Right cardiac atrium (tissue), 5 donors: ENCODE measurements around the gene BCAS1. TPM values are rescaled to one million over a fixed set of nuclear protein-coding genes. Genes with fewer than 3 reads are reported as not detected.
A peak's percentile ranks its signal among the peaks of the same experiment; 100 is the strongest.

ENCODE experiments used
- ATAC-seq, 2 donors: fragments of 200-7000 bp; cut with Tn5 transposase; one replicate each; pipeline versions ENCODE4 v1.8.0 to v1.9.1; 2020; ENCODE audit warnings: moderate library complexity in 2 of 2, mild to moderate bottlenecking in 1 of 2
- DNase-seq, 3 donors: peaks; one replicate each; pipeline ENCODE4 v3.0.0-alpha.2; 2020
- H3K27ac ChIP-seq: one replicate; pipeline ENCODE4 v1.5.1; 2013; ENCODE audit warnings: mild to moderate bottlenecking, low read length, control low read depth, moderate library complexity
- H3K27me3 ChIP-seq: one replicate; pipeline ENCODE4 v1.6.1; 2013; ENCODE audit not compliant: control insufficient read depth, insufficient read depth
- H3K4me1 ChIP-seq: one replicate; pipeline ENCODE4 v1.6.1; 2013; ENCODE audit warnings: low read length; ENCODE audit not compliant: control insufficient read depth, insufficient read depth
- H3K4me3 ChIP-seq: one replicate; pipeline ENCODE4 v1.5.1; 2013; ENCODE audit warnings: low read length, control low read depth
- H3K9me3 ChIP-seq: one replicate; pipeline ENCODE4 v1.6.1; 2013; ENCODE audit warnings: low read length; ENCODE audit not compliant: control insufficient read depth
- WGBS: extraction: QIAGEN DNeasy Blood & Tissue Kit; methylation state at CpG from one replicate; pipeline ENCODE4 v1.1.7; 2013; 5-methylcytosine and 5-hydroxymethylcytosine counted together
- intact Hi-C, 4 donors: fragments of 100-400 bp; cut with DNase I; formaldehyde crosslinking; loops; one replicate each; pipeline versions ENCODE4 v1.11.0 to v1.14.0; 2022 to 2023
- polyA plus RNA-seq: library from polyadenylated mRNA; stranded (reverse); fragments of 200-250 nt; gene quantifications from one replicate; pipeline ENCODE4 v1.2.3, GENCODE V29; 2013
- total RNA-seq, 4 donors: library from RNA; stranded (reverse); fragmentation: NEBNext Ultra II Directional; extraction: Animal tissue kit (Norgen Biotek cat#: 25700); gene quantifications; one replicate each; pipeline ENCODE4 v1.2.1, GENCODE V29; 2021
- donor health status: healthy with polysubstance abuse.
- donor health status: DM: no; HTN: yes; CAD: no.
- donor health status: DM: no; HTN: no; CAD: no.
- donor health status: DM: no; HTN: yes; CAD: no; lungs with severe emphysema.
- donor health status: DM: yes; HTN: yes; CAD: no.

BCAS1 gene
- total and polyA plus RNA-seq, 5 donors = 0.18 TPM; not detected in 3

DNA sequence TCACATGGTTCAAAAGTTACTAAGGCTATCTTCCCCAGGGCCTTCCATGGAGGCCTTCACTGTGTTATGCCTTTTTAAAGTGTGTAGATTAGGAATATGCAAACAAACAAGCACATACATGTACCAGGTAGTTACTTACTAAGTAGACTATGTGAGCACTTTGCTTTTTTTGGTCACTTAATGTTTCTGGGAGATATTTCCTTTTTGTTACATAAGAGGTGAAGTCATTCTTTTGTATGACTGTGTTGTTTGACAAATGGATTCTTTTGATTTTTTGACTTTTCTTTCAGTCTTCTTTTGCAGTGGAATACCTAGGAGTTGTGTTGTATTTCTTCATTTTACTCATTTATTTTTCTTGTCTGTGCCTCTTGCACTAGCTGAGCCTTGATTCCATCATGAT, 39.6 kb upstream of the BCAS1 start:
- H3K27me3 ChIP-seq = no peaks in the 10 kb centered on the region
- H3K4me3 ChIP-seq = no peak overlapping the region
- no peaks in the 10 kb centered on the region for H3K9me3 ChIP-seq
- no peak for ATAC-seq
- no peak overlapping the region for H3K27ac ChIP-seq
- intact Hi-C loops = no loop called here
- H3K4me1 ChIP-seq = no peaks in the 10 kb centered on the region
- no peak for DNase-seq

DNA sequence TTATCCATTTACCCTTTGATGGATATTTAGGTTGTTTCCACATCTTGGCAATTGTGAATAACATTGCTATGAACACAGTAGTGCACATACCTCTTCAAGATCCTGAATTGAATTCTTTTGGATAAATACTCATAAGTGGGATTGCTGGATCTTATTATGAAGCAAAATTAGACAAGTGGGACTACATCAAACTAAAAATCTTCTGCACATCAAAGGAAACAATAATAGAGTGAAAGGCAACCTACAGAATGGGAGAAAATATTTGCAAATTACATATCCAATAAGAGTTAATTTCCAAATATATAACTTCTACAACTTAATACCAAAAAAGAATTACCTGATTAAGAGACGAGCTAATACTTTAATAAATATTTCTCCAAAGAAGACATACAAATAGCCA, 38.4 kb upstream of the BCAS1 start:
- WGBS = 84% methylated on average over 1 of the region's 1 CpG
- ATAC-seq = no peak
- Histone ChIP-seq H3K4me3 (no peak overlapping the region), H3K27me3 (no peaks in the 10 kb centered on the region), H3K27ac (no peak overlapping the region), H3K4me1 (no peaks in the 10 kb centered on the region), H3K9me3 (no peaks in the 10 kb centered on the region)
- intact Hi-C loops = no loop called here
- no peak for DNase-seq

- Histone ChIP-seq H3K4me3 (no peak overlapping the region), H3K4me1 (no peaks in the 10 kb centered on the region), H3K27ac (no peak overlapping the region), H3K9me3 (no peaks in the 10 kb centered on the region), H3K27me3 (no peaks in the 10 kb centered on the region)
- intact Hi-C loops = no loop called here
- DNase-seq = no peak
- ATAC-seq = no peak
These were observed 37.9 kb upstream of the BCAS1 start for GRCh38 chr20:54108326-54108642.

GRCh38 chr20:54107600-54108325, 37.4 kb upstream of the BCAS1 start:
- 62% methylated on average over 7 of the region's 7 CpGs for WGBS
- DNase-seq (no peak), ATAC-seq (no peak)
- intact Hi-C loops = no loop called here
- Histone ChIP-seq H3K4me3 (no peak overlapping the region), H3K9me3 (no peaks in the 10 kb centered on the region), H3K27ac (no peak overlapping the region), H3K27me3 (no peaks in the 10 kb centered on the region), H3K4me1 (no peaks in the 10 kb centered on the region)

DNA sequence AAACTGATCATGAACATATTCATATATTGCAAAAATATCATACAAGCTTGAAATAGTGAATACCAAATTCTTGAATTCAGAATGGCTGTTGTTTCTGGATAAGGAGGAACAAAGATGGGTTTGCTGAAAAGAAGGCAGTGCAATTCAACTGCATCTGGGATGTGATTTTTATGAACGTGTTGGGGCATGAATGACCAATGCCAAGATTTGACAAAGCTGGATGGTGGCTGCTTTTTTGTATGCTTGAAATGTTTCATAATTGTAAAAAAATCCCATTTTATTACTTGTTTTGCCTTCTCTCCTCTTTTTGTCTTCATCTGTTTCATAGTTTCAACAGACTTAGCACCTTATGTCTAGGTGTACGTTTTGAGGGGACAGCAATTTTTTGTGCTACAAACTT, 36.8 kb upstream of the BCAS1 start:
- DNase-seq = no peak
- Histone ChIP-seq H3K9me3 (no peaks in the 10 kb centered on the region), H3K4me1 (no peaks in the 10 kb centered on the region), H3K4me3 (no peak overlapping the region), H3K27me3 (no peaks in the 10 kb centered on the region), H3K27ac (no peak overlapping the region)
- WGBS = 67% methylated on average over 2 of the region's 2 CpGs
- no peak for ATAC-seq
- intact Hi-C loops = no loop called here

- no peaks in the 10 kb centered on the region for H3K4me1 ChIP-seq
- H3K27me3 ChIP-seq = no peaks in the 10 kb centered on the region
- H3K27ac ChIP-seq = no peak overlapping the region
- no peak overlapping the region for H3K4me3 ChIP-seq
- ATAC-seq (no peak), DNase-seq (no peak)
- H3K9me3 ChIP-seq = no peaks in the 10 kb centered on the region
- intact Hi-C loops = no loop called here
- 68% methylated on average over 4 of the region's 4 CpGs for WGBS
These were observed 35.8 kb upstream of the BCAS1 start for GRCh38 chr20:54106162-54106561.

DNA sequence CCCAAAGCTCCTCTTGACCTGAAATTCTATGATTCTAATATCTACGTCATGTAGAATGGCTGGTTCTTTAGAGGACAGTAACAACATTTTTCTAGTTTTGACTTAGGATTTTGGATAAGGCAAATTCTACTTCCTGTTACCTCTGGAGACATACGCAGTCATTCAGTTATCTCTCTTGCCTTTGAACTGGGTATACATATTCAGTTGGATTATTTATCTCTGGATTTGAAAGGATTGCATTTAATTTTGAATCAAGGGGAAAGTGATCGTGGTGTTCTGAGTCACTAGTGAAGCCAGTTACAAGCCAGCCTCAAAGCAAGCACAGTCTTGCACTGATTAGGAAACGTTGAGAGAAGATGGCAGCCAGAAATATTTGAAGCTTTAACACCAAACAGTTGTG, 35.3 kb upstream of the BCAS1 start:
- intact Hi-C loops = no loop called here

DNA sequence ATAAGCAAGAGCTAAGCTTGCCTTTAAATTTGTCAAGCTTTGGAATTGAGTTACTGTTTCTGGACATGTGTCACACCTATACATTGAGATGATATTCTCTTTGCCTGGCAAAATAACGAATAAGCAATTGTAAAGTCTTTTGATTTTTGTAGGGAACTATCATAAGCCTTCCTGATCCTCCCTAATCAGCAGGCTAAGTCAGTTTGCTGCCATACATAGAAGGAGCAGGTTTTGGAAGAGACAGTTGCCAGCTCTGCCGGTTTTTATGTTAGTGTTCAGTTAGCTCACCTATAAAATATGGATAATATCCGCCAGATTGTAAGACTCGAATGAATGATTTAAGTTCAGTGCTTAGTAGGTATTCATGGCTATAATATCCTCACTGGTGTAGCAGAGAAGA, 34.4 kb upstream of the BCAS1 start:
- no peaks in the 10 kb centered on the region for H3K4me1 ChIP-seq
- no peaks in the 10 kb centered on the region for H3K27me3 ChIP-seq
- 87% methylated on average over 4 of the region's 4 CpGs for WGBS
- ATAC-seq (no peak), DNase-seq (no peak)
- H3K9me3 ChIP-seq = no peaks in the 10 kb centered on the region
- no peak overlapping the region for H3K4me3 ChIP-seq
- H3K27ac ChIP-seq = no peak overlapping the region
- intact Hi-C loops = no loop called here

More for the DNA sequence above, 35.3 kb upstream of the BCAS1 start:
- H3K27ac ChIP-seq = no peak overlapping the region
- ATAC-seq (no peak), DNase-seq (no peak)
- H3K9me3 ChIP-seq = no peaks in the 10 kb centered on the region
- no peaks in the 10 kb centered on the region for H3K4me1 ChIP-seq
- no peaks in the 10 kb centered on the region for H3K27me3 ChIP-seq
- WGBS = 53% methylated on average over 4 of the region's 4 CpGs
- H3K4me3 ChIP-seq = no peak overlapping the region

GRCh38 chr20:54103762-54104600, 33.6 kb upstream of the BCAS1 start:
- H3K27me3 ChIP-seq = no peaks in the 10 kb centered on the region
- H3K4me1 ChIP-seq = no peaks in the 10 kb centered on the region
- H3K4me3 ChIP-seq = no peak overlapping the region
- no peak for ATAC-seq
- DNase-seq = no peak
- H3K9me3 ChIP-seq = no peaks in the 10 kb centered on the region
- H3K27ac ChIP-seq = no peak overlapping the region
- 88% methylated on average over 6 of the region's 6 CpGs for WGBS
- intact Hi-C loops = no loop called here

DNA sequence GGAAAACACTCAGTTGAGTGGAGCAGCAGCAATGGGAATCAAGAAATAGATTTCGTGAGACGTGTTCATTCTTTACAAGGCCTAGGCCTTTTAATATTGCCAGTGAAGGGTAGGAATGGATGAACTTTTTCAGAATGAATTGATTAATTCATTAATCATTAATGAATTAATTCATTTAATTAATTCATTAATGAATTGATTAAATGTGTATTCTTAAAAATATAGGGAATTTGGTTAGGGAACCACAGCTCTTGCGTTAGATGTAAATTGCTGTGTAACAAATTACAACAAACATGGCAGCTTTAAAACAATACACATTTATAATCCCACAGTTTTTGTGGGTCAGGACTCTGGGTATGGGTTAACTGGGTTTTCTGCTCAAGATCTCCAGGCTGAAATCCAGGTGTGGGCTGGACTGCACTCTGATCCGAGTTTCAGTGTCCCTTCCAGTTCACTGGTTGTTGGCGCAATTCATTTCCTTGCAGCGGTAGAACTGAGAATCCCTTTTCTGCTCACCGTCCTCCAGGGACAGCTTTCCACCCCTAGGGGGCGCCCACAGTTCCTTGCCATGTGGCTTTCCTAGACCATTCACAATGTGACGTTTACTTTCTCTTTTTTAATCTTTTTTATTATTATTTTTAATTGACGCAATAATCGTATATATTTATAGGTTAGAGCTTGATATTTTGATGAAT, 32.8 kb upstream of the BCAS1 start:
- Histone ChIP-seq H3K27me3 (no peaks in the 10 kb centered on the region), H3K4me3 (no peak overlapping the region), H3K27ac (no peak overlapping the region), H3K4me1 (no peaks in the 10 kb centered on the region), H3K9me3 (no peaks in the 10 kb centered on the region)
- intact Hi-C loops = no loop called here
- DNase-seq (peak; percentile 61 to 90 (median 84)), ATAC-seq (peak; percentile 52 to 57)
- 44% methylated on average over 11 of the region's 11 CpGs for WGBS

- intact Hi-C loops = no loop called here
- no peaks in the 10 kb centered on the region for H3K4me1 ChIP-seq
- H3K9me3 ChIP-seq = no peaks in the 10 kb centered on the region
- no peaks in the 10 kb centered on the region for H3K27me3 ChIP-seq
- WGBS = 90% methylated on average over 2 of the region's 2 CpGs
- DNase-seq (no peak), ATAC-seq (no peak)
- no peak overlapping the region for H3K27ac ChIP-seq
- no peak overlapping the region for H3K4me3 ChIP-seq
These were observed 32.1 kb upstream of the BCAS1 start for GRCh38 chr20:54102543-54102942.
